IMR-90 (cell line): ENCODE data around the gene TIMM21. TPM values are rescaled to one million over a fixed set of nuclear protein-coding genes. Genes with fewer than 3 reads are reported as not detected.

Experiments
- polyA plus RNA-seq, 3 experiments: library from polyadenylated mRNA; depleted of rRNA; stranded (reverse); fragments of >200 nt; gene quantifications; 2 replicates each; pipeline ENCODE4 v1.2.3, GENCODE V29; 2012; ENCODE audit warnings: low replicate concordance in 1 of 3
- total RNA-seq: library from RNA; depleted of rRNA; stranded (reverse); fragments of >200 nt; gene quantifications from 2 replicates; pipeline ENCODE4 v1.2.3, GENCODE V29; 2012; rRNA removed

The TIMM21 gene
- total and polyA plus RNA-seq, 2 of the 4 experiments (the other 2 are of a cell fraction) = 42.8 to 52.7 TPM

Other genes starting within 250 kb of the TIMM21 start
- 0.90 and 1.1 TPM in 2 replicates for gene FBXO15, start 689 bp upstream of the TIMM21 start, total RNA-seq
- 1.5 and 2.0 TPM in 2 replicates for gene FBXO15, start 689 bp upstream of the TIMM21 start, polyA plus RNA-seq (2012; rRNA removed)
- 13.4 and 43.0 TPM in 2 replicates for gene CYB5A, start 143.4 kb downstream of the TIMM21 start, total RNA-seq
- 47.9 and 49.5 TPM in 2 replicates for gene CYB5A, start 143.4 kb downstream of the TIMM21 start, polyA plus RNA-seq (2012; rRNA removed)
- not detected in 2 replicates for gene C18orf63, start 167.3 kb downstream of the TIMM21 start, total RNA-seq
- not detected in 2 replicates for gene C18orf63, start 167.3 kb downstream of the TIMM21 start, polyA plus RNA-seq (2012; rRNA removed)